Central memory CD8-positive, alpha-beta T cell (primary cell): ENCODE results near the gene SAE1.

Experiments
- ATAC-seq: fragments of 150-1000 bp; cut with Tn5 transposase; replicated peaks from 2 replicates; pipeline ENCODE4 v1.10.0; 2022; ENCODE audit warnings: mild to moderate bottlenecking, moderate FRiP score, moderate number of reproducible peaks; ENCODE audit not compliant: poor library complexity, severe bottlenecking; ENCODE audit errors: extremely low read depth
- DNase-seq, 2 donors: peaks; one replicate each; pipeline ENCODE4 v3.0.0; 2021; ENCODE audit warnings: low spot score in 2 of 2
- H3K27ac Mint-ChIP-seq: one replicate; pipeline ENCODE4 v1.8.0; 2022; ENCODE audit warnings: low read depth, mild to moderate bottlenecking, moderate library complexity, mixed read lengths
- H3K27me3 Mint-ChIP-seq: one replicate; pipeline ENCODE4 v1.8.0; 2022; ENCODE audit warnings: mixed read lengths
- H3K36me3 Mint-ChIP-seq: one replicate; pipeline ENCODE4 v1.8.0; 2022; ENCODE audit warnings: mild to moderate bottlenecking, moderate library complexity, mixed read lengths; ENCODE audit not compliant: insufficient read depth
- H3K4me1 Mint-ChIP-seq: one replicate; pipeline ENCODE4 v1.8.0; 2022; ENCODE audit warnings: mixed read lengths
- H3K4me3 Mint-ChIP-seq: one replicate; pipeline ENCODE4 v1.8.0; 2022; ENCODE audit warnings: mild to moderate bottlenecking, moderate library complexity, mixed read lengths
- H3K9me3 Mint-ChIP-seq: one replicate; pipeline ENCODE4 v1.8.0; 2022; ENCODE audit warnings: mixed read lengths

Gene SAE1

DNA sequence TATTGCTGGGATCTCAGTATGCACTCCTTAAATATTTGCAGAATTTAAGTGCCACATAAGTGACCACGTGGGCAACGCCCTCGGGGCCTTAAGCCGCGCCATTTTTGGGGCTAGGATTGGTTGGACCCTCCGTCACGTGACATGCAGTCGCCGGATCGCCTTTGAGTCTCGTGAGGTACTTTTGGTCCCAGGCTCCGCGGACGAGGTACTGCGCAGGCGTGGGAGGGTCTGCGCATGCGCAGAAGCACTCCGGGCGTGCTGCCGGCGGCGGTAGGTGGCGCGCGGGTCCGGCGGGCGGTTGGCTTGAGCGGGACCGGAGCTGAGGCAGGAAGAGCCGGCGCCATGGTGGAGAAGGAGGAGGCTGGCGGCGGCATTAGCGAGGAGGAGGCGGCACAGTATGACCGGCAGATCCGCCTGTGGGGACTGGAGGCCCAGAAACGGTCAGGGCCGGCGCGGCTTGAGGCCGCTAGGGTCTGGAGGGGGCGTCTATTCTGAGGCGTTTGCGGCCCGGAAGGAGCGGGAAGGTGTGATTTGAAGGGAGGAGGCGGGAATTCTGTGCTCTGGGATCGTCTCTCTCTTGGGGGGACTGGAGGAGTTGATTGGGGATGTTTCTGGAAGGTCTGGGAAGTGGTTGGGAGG, at the start of gene SAE1:
SAE1 (plus strand) TSS at position 247 of the 639 bp plus-strand sequence; CDS start at position 343, 96 bp downstream.
- ATAC-seq (peak; percentile 86), DNase-seq (peak; percentile 81 to 86)
- no peaks in the 10 kb centered on the region for H3K9me3 Mint-ChIP-seq
- H3K4me1 Mint-ChIP-seq, result peaks cover 49% of the 10 kb centered on the region
- peak within 1 kb of the TSS; percentile 99 for H3K4me3 Mint-ChIP-seq
- H3K36me3 Mint-ChIP-seq, result peaks cover 29% of the 10 kb centered on the region
- no peaks in the 10 kb centered on the region for H3K27me3 Mint-ChIP-seq
- peak within 1 kb of the TSS; percentile 96 for H3K27ac Mint-ChIP-seq

DNA sequence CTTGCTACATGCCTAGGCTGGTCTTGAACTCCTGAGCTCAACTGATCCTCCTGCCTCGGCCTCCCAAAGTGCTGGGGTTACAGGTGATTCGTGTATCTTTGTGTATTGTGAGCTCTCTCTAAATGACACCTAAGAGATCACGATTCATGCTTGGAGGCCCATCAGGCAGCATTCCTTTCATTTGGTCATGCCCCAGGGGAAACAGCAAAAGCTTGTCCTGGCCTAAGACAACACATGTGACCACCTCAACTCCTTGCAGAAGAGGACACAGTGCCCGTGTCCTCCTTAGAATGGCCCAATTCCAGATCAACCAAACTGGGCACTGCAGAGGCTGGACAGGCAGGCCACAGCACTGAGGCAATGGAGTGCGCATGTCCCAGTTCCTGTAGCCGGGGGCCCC, 49.5 kb upstream of the SAE1 start:
- Mint-ChIP-seq H3K27me3 (no peaks in the 10 kb centered on the region), H3K9me3 (no peaks in the 10 kb centered on the region), H3K4me3 (no peak overlapping the region), H3K4me1 (no peaks in the 10 kb centered on the region), H3K36me3 (peaks cover 65% of the 10 kb centered on the region), H3K27ac (no peak overlapping the region)
- ATAC-seq (no peak), DNase-seq (no peak)

DNA sequence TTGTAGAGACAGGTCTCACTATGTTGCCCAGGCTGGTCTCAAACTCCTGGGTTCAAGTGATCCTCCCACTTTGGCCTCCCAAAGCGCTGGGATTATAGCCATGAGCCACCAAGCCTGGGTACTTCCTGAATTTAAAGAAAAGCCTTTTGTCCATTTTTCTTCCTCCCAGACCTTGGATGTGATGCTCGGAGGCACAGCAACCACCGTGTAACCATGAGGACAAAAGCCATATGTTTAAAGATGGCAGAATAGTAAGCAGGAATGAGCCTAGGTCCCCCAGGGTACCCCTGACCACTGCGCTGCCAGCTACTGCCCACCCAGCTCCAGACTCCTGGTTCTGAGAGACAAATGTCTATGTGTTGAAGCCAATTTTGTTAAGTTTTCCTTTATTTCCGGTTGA, 48.1 kb upstream of the SAE1 start:
- Mint-ChIP-seq H3K27me3 (no peaks in the 10 kb centered on the region), H3K9me3 (no peaks in the 10 kb centered on the region), H3K27ac (no peak overlapping the region), H3K36me3 (peaks cover 60% of the 10 kb centered on the region), H3K4me1 (no peaks in the 10 kb centered on the region), H3K4me3 (no peak overlapping the region)
- DNase-seq (no peak), ATAC-seq (no peak)

DNA sequence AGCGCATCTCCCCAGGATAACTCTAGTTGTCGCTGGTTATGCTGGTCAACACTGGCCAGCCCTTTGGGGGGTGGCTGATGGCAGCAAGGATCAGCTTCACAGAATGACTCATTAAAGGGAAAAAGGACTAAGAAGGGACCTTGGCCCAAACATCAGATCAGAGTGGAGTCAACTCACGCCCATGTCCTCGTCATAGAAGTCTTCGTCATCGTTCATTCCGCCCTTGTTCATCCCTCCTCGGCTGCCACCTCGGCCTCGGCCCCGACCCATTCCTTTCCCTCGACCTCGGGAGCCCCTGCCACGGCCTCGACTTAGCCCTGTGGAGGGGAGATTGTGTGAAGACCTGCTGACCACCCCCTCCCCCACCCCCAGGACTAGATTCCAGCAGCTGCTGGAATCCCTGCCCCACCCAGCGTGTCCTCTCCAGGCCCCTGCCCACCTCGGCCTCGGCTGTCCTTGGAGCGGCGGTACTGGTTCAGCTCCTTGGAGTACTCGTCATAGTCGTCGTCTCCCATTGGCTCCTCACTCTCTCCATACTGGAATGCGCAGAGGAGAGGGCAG, 45.7 kb upstream of the SAE1 start:
- no peak for ATAC-seq
- no peaks in the 10 kb centered on the region for H3K9me3 Mint-ChIP-seq
- no peak for DNase-seq
- H3K4me1 Mint-ChIP-seq, result no peaks in the 10 kb centered on the region
- peaks cover 51% of the 10 kb centered on the region for H3K36me3 Mint-ChIP-seq
- no peak overlapping the region for H3K4me3 Mint-ChIP-seq
- no peaks in the 10 kb centered on the region for H3K27me3 Mint-ChIP-seq
- no peak overlapping the region for H3K27ac Mint-ChIP-seq

DNA sequence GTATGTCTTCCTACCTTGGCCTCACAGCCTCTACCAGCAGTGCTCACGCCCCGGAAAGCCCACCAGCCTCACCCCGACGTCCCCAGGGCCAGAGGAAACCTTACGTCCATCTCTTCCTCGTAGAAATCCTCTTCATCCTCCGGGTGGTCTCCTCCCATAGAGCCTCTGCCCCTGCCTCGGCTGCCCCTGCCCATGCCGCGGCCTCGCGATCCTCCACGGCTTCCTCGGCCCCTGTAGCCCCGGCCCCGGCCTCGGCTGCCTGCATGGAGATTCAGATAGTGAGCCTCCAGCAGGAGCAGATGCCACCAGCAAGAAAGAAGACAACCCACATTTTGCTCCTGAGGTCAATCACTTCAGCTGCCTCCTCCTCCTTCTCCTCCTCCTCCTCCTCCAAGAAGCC, 44.4 kb upstream of the SAE1 start:
- Mint-ChIP-seq H3K4me1 (no peaks in the 10 kb centered on the region), H3K27me3 (no peaks in the 10 kb centered on the region), H3K9me3 (no peaks in the 10 kb centered on the region), H3K4me3 (no peak overlapping the region), H3K36me3 (peaks cover 48% of the 10 kb centered on the region), H3K27ac (no peak overlapping the region)
- no peak for DNase-seq
- ATAC-seq, result no peak

DNA sequence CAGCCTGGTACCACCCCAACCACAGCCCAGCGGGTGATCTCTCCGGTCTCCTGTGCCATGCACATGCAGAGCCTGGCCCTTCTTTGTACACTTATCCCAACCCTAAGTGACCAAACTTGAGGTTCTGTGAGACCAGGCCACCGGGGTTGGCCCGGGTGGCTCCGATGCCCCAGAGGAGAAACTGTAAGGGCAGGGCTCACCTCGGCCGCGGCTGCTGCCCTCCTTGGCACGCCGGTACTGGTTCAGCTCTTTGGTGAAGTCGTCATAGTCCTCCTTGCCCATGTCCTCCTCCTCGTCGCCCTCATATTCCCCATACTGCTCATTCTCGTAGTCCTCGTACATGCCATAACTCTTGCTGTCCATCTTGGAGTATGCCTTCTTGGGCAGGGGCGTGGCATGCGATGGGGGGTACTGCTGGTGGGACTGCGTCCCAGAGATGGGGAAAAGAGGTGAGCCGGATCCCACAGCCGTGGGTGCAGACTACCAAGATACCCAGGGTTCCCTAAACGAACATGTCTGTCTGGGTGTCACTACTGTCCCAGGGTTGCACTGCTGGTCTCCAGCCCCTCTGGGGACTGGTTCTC, 40.8 kb upstream of the SAE1 start:
- DNase-seq (no peak), ATAC-seq (no peak)
- no peak overlapping the region for H3K4me3 Mint-ChIP-seq
- no peak overlapping the region for H3K27ac Mint-ChIP-seq
- peaks cover 13% of the 10 kb centered on the region for H3K4me1 Mint-ChIP-seq
- H3K9me3 Mint-ChIP-seq, result no peaks in the 10 kb centered on the region
- H3K27me3 Mint-ChIP-seq, result no peaks in the 10 kb centered on the region
- H3K36me3 Mint-ChIP-seq, result peaks cover 46% of the 10 kb centered on the region

DNA sequence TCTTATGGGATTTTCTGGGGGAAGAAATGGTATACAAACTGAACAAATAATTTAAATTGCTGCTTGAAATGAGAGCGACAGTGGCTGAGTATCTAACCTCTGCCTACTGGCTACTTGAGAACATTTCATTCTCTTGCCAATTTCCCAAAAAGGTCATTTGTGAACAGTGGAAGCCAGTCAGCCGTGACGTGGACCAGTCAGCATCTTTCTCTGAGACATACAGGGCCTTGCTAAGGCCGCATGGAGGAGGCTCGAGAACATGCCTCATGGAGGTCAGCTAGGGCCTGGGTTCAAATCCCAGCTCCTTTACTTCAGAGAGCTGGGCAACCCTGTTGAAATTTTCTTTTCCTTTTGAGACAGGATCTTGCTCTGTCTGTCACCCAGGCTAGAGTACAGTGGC, 37.4 kb upstream of the SAE1 start:
- Mint-ChIP-seq H3K9me3 (no peaks in the 10 kb centered on the region), H3K4me3 (no peak overlapping the region), H3K27me3 (no peaks in the 10 kb centered on the region), H3K4me1 (peaks cover 30% of the 10 kb centered on the region), H3K36me3 (peaks cover 33% of the 10 kb centered on the region), H3K27ac (peak overlapping the region; percentile 96)
- DNase-seq (no peak), ATAC-seq (no peak)

DNA sequence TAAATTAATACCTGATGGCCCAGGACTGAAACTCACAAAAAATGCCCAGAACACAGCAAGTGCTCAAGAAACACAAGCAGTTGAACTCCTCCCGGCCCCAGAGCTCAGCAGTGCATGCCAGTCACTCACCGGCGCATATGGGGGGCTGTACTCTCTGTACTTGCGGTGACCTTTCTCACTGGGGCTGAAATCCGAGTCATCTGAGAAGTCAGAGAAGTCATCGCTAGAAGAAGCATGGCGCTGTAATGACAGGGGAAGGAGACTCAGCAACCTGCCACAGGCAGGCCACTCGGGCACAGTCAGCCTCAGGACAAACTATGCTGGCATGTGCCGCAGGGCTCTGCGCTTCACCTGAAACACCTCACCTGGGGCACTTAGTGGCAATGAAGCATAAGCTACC, 36.8 kb upstream of the SAE1 start:
- H3K4me1 Mint-ChIP-seq, result peaks cover 35% of the 10 kb centered on the region
- DNase-seq (no peak), ATAC-seq (peak; percentile 66)
- no peaks in the 10 kb centered on the region for H3K27me3 Mint-ChIP-seq
- H3K9me3 Mint-ChIP-seq, result no peaks in the 10 kb centered on the region
- no peak overlapping the region for H3K4me3 Mint-ChIP-seq
- H3K27ac Mint-ChIP-seq, result peak overlapping the region; percentile 96
- peaks cover 34% of the 10 kb centered on the region for H3K36me3 Mint-ChIP-seq

DNA sequence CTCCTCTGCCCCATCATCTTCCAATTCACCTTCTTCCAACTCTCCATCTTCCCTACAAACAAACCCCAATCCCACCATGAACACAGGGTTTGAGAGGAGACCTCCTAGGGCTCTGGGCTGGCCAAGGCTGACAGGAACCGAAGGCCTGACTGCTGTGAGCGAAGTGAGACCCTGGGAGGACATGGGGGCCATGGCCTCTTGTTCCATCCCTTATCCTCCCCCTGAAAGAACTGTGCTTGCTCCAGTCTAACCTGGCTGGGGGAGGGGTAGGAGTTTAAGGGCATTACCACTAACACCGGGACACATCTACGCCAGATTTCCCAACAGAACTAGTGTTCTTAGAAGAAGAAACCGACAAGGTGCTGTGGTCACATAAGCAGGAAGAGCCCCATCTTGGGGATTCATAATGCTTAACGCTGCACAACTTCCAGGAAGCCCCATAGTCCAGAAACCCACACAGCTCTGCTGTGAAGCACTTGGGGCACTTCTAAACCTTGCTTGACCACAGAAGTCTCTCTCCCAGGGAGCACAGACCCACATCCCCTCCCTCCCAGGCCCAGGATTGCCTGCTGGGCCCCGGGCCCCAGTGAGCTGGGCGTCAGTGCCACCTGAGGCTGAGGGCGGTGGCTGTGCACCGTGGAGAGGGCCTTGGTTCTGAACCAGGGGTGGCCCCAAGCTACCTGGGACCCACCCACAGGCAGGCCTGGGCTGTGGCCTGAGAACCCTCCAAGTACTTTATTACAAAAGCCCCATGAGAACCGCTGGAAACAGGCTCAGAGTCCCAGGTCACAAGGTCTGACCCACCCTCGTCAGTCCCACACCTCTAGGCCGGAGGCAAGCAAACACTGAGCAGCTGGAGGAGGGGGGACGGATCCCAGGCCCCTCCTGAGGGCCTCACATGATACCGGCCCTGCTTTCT, 35.8 kb upstream of the SAE1 start:
- no peak for DNase-seq
- Mint-ChIP-seq H3K27ac (peak overlapping the region; percentile 96), H3K4me1 (peaks cover 36% of the 10 kb centered on the region), H3K9me3 (no peaks in the 10 kb centered on the region), H3K27me3 (no peaks in the 10 kb centered on the region), H3K4me3 (peak overlapping the region; percentile 41), H3K36me3 (peaks cover 30% of the 10 kb centered on the region)
- peak; percentile 63 for ATAC-seq

DNA sequence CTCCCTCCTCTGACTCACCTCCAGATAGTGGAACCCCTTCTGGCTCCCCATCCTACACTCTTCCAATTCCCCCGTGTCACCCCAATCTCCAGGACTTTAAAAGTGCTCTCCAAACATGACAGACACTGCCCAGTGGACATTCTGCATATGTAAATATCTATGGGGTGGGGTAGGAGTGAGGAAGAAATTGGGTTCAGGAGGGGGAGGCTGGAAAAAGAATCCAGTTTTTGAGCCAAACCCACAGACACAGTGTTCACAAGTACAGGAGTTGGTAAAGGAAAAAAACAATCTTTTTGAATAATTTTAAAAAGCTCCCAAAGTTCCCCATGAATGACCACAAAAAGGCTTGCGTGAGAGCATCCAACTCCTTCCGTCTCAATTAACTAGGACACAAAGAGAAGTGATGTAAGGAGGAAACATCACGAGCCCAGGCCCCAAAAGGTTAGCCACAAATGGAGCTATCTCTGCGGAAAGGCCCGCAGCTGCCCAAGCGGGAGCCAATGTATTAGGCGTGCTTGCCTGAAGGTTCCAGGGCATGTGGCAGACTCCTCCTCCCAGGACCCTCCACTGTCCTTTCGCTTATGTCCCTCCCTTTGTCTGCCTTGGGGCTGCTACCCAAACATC, 35.0 kb upstream of the SAE1 start:
- DNase-seq, result no peak
- Mint-ChIP-seq H3K4me3 (peak overlapping the region; percentile 41), H3K36me3 (peaks cover 26% of the 10 kb centered on the region), H3K9me3 (no peaks in the 10 kb centered on the region), H3K27ac (peak overlapping the region; percentile 96), H3K4me1 (peaks cover 36% of the 10 kb centered on the region), H3K27me3 (no peaks in the 10 kb centered on the region)
- no peak for ATAC-seq

DNA sequence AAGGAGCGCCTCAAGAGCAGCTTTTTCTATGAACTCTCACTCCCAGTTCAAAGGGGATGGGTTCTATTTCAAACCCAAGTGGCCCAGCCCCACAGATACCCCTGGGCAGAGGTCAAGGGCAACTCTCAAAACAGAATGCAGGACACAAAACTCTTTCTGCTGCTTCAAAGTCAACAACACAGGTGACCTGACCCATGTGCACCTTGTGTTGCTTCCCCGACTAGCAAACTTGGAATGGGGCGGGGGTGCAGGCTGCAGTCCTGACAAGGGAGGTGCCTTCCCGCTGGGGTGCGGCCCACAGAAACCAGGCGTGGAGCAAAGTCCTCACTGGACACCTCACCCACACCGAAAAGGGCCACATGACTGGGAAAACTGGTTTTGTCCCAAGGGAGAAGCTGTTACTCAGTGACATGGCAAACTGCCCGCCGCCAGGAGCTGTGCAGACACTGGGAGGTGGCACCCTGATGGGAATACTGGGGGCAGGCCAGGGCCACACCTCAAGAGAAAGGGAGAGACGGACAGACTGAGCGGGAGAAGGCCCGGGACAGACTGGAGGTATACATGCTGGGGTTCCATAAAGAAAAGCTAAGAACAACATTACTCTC, 34.4 kb upstream of the SAE1 start:
- Mint-ChIP-seq H3K36me3 (peaks cover 22% of the 10 kb centered on the region), H3K4me1 (peaks cover 36% of the 10 kb centered on the region), H3K27ac (peak overlapping the region; percentile 44), H3K9me3 (no peaks in the 10 kb centered on the region), H3K4me3 (no peak overlapping the region), H3K27me3 (no peaks in the 10 kb centered on the region)
- no peak for ATAC-seq
- DNase-seq, result no peak

DNA sequence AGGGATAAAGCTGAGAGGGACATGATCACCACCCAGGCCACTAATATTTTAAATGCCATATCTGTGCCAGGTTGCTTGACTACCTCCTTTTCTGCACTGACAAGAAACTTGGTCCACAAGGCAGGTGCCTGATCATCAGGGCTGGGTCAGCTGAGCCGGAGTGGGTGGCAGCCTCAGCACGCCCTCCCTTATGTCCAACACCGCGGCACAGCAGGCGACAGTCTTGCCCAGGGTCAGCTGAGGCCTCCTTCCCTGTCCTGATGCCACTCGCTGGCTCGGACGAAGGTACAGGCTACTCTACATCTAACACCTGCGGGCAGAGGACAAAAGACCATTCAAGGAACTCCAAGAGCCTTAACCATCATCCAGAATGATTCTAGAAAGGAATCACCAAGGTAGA, 33.9 kb upstream of the SAE1 start:
- no peaks in the 10 kb centered on the region for H3K27me3 Mint-ChIP-seq
- H3K9me3 Mint-ChIP-seq, result no peaks in the 10 kb centered on the region
- H3K27ac Mint-ChIP-seq, result peak overlapping the region; percentile 44
- H3K36me3 Mint-ChIP-seq, result peaks cover 22% of the 10 kb centered on the region
- DNase-seq, result no peak
- ATAC-seq, result no peak
- peaks cover 36% of the 10 kb centered on the region for H3K4me1 Mint-ChIP-seq
- no peak overlapping the region for H3K4me3 Mint-ChIP-seq
